Measurements from ENCODE around the gene DHODH. TPM values are rescaled to one million over a fixed set of nuclear protein-coding genes. Genes with fewer than 3 reads are reported as not detected.

DHODH gene
- total and polyA plus RNA-seq, 10 of the 15 experiments (the other 5 are each of a cell fraction or from before 2014, with no cell fraction given): 3.4 to 23.3 (median 13.2) TPM

DNA sequence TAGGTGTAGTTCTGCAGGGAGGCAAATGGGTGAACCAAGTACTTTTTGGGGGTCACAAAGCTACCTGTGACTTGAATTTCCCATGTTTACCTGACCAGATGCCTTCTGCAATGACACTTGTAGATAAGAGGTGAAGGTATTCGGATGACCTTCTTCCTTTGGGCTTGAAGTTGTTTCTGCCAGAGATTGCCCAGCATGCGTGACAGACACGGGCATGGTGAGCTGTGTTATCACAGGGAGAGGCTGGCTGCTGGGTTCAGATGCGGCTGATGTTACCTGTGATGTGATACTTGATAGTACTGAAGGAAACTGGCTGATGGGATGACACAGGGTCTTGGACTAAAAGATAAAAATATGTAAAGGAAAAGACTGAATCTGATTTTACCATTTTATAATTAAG lies 22.4 kb upstream of the DHODH start:
- H4K20me1 ChIP-seq (ENCODE audit: control insufficient read depth, insufficient read depth): no peaks in the 10 kb centered on the region
- TF ChIP-seq, protein P1, sequence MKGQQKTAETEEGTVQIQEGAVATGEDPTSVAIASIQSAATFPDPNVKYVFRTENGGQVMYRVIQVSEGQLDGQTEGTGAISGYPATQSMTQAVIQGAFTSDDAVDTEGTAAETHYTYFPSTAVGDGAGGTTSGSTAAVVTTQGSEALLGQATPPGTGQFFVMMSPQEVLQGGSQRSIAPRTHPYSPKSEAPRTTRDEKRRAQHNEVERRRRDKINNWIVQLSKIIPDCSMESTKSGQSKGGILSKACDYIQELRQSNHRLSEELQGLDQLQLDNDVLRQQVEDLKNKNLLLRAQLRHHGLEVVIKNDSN (IDR thresholded peaks at IDR 0.05; ENCODE audit: borderline replicate concordance, extremely low read length, insufficient read depth, low read depth, low read length): no peak
- TF ChIP-seq RFX5 (IDR thresholded peaks at IDR 0.05; ENCODE audit: low read depth, low read length): no peak
- no peak for TF ChIP-seq RAD21 (IDR thresholded peaks at IDR 0.05; ENCODE audit: insufficient read depth, low read depth, low read length)
- TF ChIP-seq SMC3 (IDR thresholded peaks at IDR 0.05; ENCODE audit: borderline replicate concordance, low read length): no peak
- TF ChIP-seq ETV6 (conservative IDR thresholded peaks at IDR 0.05 in 1 of 2, IDR thresholded peaks at IDR 0.05 in 1 of 2; ENCODE audit: borderline replicate concordance in 1 of 2, low read depth in 1 of 2): no peak
- TF ChIP-seq, protein P2, sequence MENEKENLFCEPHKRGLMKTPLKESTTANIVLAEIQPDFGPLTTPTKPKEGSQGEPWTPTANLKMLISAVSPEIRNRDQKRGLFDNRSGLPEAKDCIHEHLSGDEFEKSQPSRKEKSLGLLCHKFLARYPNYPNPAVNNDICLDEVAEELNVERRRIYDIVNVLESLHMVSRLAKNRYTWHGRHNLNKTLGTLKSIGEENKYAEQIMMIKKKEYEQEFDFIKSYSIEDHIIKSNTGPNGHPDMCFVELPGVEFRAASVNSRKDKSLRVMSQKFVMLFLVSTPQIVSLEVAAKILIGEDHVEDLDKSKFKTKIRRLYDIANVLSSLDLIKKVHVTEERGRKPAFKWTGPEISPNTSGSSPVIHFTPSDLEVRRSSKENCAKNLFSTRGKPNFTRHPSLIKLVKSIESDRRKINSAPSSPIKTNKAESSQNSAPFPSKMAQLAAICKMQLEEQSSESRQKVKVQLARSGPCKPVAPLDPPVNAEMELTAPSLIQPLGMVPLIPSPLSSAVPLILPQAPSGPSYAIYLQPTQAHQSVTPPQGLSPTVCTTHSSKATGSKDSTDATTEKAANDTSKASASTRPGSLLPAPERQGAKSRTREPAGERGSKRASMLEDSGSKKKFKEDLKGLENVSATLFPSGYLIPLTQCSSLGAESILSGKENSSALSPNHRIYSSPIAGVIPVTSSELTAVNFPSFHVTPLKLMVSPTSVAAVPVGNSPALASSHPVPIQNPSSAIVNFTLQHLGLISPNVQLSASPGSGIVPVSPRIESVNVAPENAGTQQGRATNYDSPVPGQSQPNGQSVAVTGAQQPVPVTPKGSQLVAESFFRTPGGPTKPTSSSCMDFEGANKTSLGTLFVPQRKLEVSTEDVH (IDR thresholded peaks at IDR 0.05; ENCODE audit: low read depth, partially characterized antibody): no peak
- no peak for TF ChIP-seq ZNF217 (IDR thresholded peaks at IDR 0.05)
- TF ChIP-seq ASH2L (IDR thresholded peaks at IDR 0.05; ENCODE audit: borderline replicate concordance, low read depth): no peak
- no peak for TF ChIP-seq SIX5 (IDR thresholded peaks at IDR 0.05; ENCODE audit: low read depth, low read length, severe bottlenecking)
- TF ChIP-seq EP300 (IDR thresholded peaks at IDR 0.05; ENCODE audit: borderline replicate concordance in 1 of 2, control insufficient read depth in 1 of 2, low read depth in 2 of 2, low read length in 2 of 2): no peak
- TF ChIP-seq RAD51 (IDR thresholded peaks at IDR 0.05): no peak
- TF ChIP-seq POU2F2 (IDR thresholded peaks at IDR 0.05; ENCODE audit: borderline replicate concordance, low read depth, low read length): no peak
- TF ChIP-seq ZNF622 (IDR thresholded peaks at IDR 0.05): no peak
- TF ChIP-seq EGR1 (IDR thresholded peaks at IDR 0.05; ENCODE audit: borderline replicate concordance in 1 of 2, low read depth in 2 of 2, low read length in 2 of 2): no peak
- TF ChIP-seq CHD1 (IDR thresholded peaks at IDR 0.05; ENCODE audit: low read depth, low read length): no peak
- TF ChIP-seq, protein P3, sequence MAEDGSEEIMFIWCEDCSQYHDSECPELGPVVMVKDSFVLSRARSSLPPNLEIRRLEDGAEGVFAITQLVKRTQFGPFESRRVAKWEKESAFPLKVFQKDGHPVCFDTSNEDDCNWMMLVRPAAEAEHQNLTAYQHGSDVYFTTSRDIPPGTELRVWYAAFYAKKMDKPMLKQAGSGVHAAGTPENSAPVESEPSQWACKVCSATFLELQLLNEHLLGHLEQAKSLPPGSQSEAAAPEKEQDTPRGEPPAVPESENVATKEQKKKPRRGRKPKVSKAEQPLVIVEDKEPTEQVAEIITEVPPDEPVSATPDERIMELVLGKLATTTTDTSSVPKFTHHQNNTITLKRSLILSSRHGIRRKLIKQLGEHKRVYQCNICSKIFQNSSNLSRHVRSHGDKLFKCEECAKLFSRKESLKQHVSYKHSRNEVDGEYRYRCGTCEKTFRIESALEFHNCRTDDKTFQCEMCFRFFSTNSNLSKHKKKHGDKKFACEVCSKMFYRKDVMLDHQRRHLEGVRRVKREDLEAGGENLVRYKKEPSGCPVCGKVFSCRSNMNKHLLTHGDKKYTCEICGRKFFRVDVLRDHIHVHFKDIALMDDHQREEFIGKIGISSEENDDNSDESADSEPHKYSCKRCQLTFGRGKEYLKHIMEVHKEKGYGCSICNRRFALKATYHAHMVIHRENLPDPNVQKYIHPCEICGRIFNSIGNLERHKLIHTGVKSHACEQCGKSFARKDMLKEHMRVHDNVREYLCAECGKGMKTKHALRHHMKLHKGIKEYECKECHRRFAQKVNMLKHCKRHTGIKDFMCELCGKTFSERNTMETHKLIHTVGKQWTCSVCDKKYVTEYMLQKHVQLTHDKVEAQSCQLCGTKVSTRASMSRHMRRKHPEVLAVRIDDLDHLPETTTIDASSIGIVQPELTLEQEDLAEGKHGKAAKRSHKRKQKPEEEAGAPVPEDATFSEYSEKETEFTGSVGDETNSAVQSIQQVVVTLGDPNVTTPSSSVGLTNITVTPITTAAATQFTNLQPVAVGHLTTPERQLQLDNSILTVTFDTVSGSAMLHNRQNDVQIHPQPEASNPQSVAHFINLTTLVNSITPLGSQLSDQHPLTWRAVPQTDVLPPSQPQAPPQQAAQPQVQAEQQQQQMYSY (CRISPR knock-in tag; IDR thresholded peaks at IDR 0.05): no peak
- no peak for TF ChIP-seq ZNF384 (IDR thresholded peaks at IDR 0.05; ENCODE audit: borderline replicate concordance, low read depth, low read length)
- BruUV-seq (replicated peaks): no TSS peak
- ChIA-PET RAD21 (ENCODE audit: unreplicated experiment) (no interaction called here), SMC1A (ENCODE audit: uncharacterized antibody, unreplicated experiment) (no interaction called here), CTCF (no interaction called here), POLR2A (no interaction called here)
- intact Hi-C loops (cut with micrococcal nuclease; ENCODE audit: unreplicated experiment) (no loop called here), in situ Hi-C loops (cut with MboI) (no loop called here)
- H3K79me2 ChIP-seq (ENCODE audit: control insufficient read depth, insufficient read depth, low read length): no peaks in the 10 kb centered on the region
- no peak overlapping the region for H2AFZ ChIP-seq (ENCODE audit: control insufficient read depth, low read depth, low read length)
- H3K4me3 ChIP-seq: no peak overlapping the region
- H3K27me3 ChIP-seq (replicated peaks in 1 of 2; ENCODE audit: control insufficient read depth in 2 of 2, insufficient read depth in 2 of 2, low read length in 1 of 2): peaks cover 0 to 6% of the 10 kb centered on the region in 2 experiments; a peak in 1 of 4 replicates
- no peak overlapping the region for H3K27ac ChIP-seq (ENCODE audit: control insufficient read depth, insufficient read depth)
- no peaks in the 10 kb centered on the region for H3K36me3 ChIP-seq (ENCODE audit: control insufficient read depth in 2 of 2, insufficient read depth in 2 of 2, low read length in 1 of 2)
- DNase-seq (ENCODE audit: low read depth, low spot score) (no peak), FAIRE-seq (no peak), ATAC-seq (no peak)
- H3K4me2 ChIP-seq (ENCODE audit: control insufficient read depth, insufficient read depth): no peak overlapping the region
- no peaks in the 10 kb centered on the region for H3K9me3 ChIP-seq (replicated peaks; ENCODE audit: control insufficient read depth, insufficient read depth, low read length)
- H3K9ac ChIP-seq (ENCODE audit: control insufficient read depth, insufficient read depth, low read length): no peak overlapping the region
- H3K4me1 ChIP-seq (ENCODE audit: control insufficient read depth, insufficient read depth, low read length): no peaks in the 10 kb centered on the region
- 9% methylated on average over 4 of the region's 4 CpGs for WGBS (ENCODE audit: insufficient coverage, insufficient replicate concordance, low lambda C conversion rate, missing lambda C conversion rate)

Data from GM12878 (cell line).